Tibial nerve (tissue), 4 donors: ENCODE data around the gene DCAF4. TPM values are rescaled to one million over a fixed set of nuclear protein-coding genes. Genes with fewer than 3 reads are reported as not detected.
"Not testable (repeated sequence)": the region's sequence is repeated elsewhere in the genome, so short reads cannot be mapped to it uniquely, and the experiment has no call there.

Experiments used
- DNase-seq, 2 donors: peaks; one replicate each; pipeline ENCODE4 v3.0.0-alpha.2; 2019; ENCODE audit warnings: low spot score in 2 of 2
- H3K27ac ChIP-seq, 4 donors: fragments of 200-600 bp; sonication (generic) in 3 of 4; one replicate each; pipeline ENCODE4 v1.5.1; 2017 to 2019; ENCODE audit warnings: mild to moderate bottlenecking in 1 of 4
- H3K27me3 ChIP-seq, 2 donors: fragments of 200-600 bp; sonication (generic) in 1 of 2; one replicate each; pipeline versions ENCODE4 v1.5.1 to v1.6.0; 2017 to 2019
- H3K36me3 ChIP-seq, 3 donors: fragments of 200-600 bp; sonication (generic); one replicate each; pipeline ENCODE4 v1.5.1; 2018 to 2019
- H3K4me1 ChIP-seq, 4 donors: fragments of 200-600 bp; sonication (generic) in 3 of 4; one replicate each; pipeline ENCODE4 v1.5.1; 2017 to 2019
- H3K4me3 ChIP-seq, 4 donors: fragments of 200-600 bp; sonication (generic) in 3 of 4; one replicate each; pipeline ENCODE4 v1.5.1; 2017 to 2019; ENCODE audit warnings: mild to moderate bottlenecking in 1 of 4, moderate library complexity in 1 of 4
- H3K9me3 ChIP-seq, 4 donors: fragments of 200-600 bp; sonication (generic) in 3 of 4; one replicate each; pipeline ENCODE4 v1.5.1; 2017 to 2019
- EP300 ChIP-seq, 2 donors: sonication (generic); formaldehyde crosslinking; IDR thresholded peaks; one replicate each; pipeline ENCODE4 v1.6.1; 2017; ENCODE audit warnings: antibody characterized with exemption in 2 of 2, mild to moderate bottlenecking in 1 of 2
- POLR2A ChIP-seq, 2 donors: fragments of 450-650 bp; IDR thresholded peaks; one replicate each; pipeline ENCODE4 v1.6.1; 2017; ENCODE audit warnings: antibody characterized with exemption in 2 of 2, mild to moderate bottlenecking in 2 of 2, moderate library complexity in 2 of 2
- WGBS, 2 donors: methylation state at CpG; one replicate each; pipeline ENCODE4 v1.1.5; 2018; 5-methylcytosine and 5-hydroxymethylcytosine counted together
- total RNA-seq, 4 donors: library from RNA; depleted of rRNA; stranded (reverse); fragments of >200 nt; gene quantifications; one replicate each; pipeline ENCODE4 v1.1.0, GENCODE V29; 2016
- TF ChIP-seq, protein P1 (sequence below), 5 experiments: fragments of 200-600 bp in 3 of 5; fragments of 450-650 bp in 2 of 5; sonication (generic) in 3 of 5; IDR thresholded peaks; one replicate each; pipeline ENCODE4 v1.5.1; 2016 to 2019; ENCODE audit warnings: antibody characterized with exemption in 5 of 5, mild to moderate bottlenecking in 3 of 5, moderate library complexity in 2 of 5

The DCAF4 gene
- total RNA-seq, 4 donors from 2014 or later, result 6.6 to 84.1 (median 20.2) TPM

- no peak for TF ChIP-seq POLR2A (IDR thresholded peaks at IDR 0.05)
- TF ChIP-seq, protein P1, sequence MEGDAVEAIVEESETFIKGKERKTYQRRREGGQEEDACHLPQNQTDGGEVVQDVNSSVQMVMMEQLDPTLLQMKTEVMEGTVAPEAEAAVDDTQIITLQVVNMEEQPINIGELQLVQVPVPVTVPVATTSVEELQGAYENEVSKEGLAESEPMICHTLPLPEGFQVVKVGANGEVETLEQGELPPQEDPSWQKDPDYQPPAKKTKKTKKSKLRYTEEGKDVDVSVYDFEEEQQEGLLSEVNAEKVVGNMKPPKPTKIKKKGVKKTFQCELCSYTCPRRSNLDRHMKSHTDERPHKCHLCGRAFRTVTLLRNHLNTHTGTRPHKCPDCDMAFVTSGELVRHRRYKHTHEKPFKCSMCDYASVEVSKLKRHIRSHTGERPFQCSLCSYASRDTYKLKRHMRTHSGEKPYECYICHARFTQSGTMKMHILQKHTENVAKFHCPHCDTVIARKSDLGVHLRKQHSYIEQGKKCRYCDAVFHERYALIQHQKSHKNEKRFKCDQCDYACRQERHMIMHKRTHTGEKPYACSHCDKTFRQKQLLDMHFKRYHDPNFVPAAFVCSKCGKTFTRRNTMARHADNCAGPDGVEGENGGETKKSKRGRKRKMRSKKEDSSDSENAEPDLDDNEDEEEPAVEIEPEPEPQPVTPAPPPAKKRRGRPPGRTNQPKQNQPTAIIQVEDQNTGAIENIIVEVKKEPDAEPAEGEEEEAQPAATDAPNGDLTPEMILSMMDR (IDR thresholded peaks at IDR 0.05), result no peak
- no peak for TF ChIP-seq EP300 (IDR thresholded peaks at IDR 0.05)
- no peak overlapping the region for H3K27ac ChIP-seq
- H3K4me3 ChIP-seq, result no peak overlapping the region
- DNase-seq, result no peak
- H3K9me3 ChIP-seq, result no peaks in the 10 kb centered on the region
- WGBS, 2 donors, result 95 to 96% methylated on average over 14 to 15 of the region's 15 CpGs
- H3K4me1 ChIP-seq, result no peaks in the 10 kb centered on the region
- no peaks in the 10 kb centered on the region for H3K27me3 ChIP-seq
- peaks cover 0 to 85% (median 18%) of the 10 kb centered on the region in 3 donors for H3K36me3 ChIP-seq
Measured at GRCh38 chr14:72958548-72958947, 32.3 kb downstream of the DCAF4 start.

- WGBS, 2 donors, result 89 to 92% methylated on average over 4 of the region's 4 CpGs
- H3K27ac ChIP-seq, H3K27me3 ChIP-seq, DNase-seq, H3K4me1 ChIP-seq, H3K4me3 ChIP-seq, H3K9me3 ChIP-seq: not testable (repeated sequence)
- peaks cover 0 to 64% (median 16%) of the 10 kb centered on the region in 3 donors for H3K36me3 ChIP-seq
Measured at GRCh38 chr14:72961016-72961415, 34.8 kb downstream of the DCAF4 start.

GRCh38 chr14:72961579-72962335, 35.5 kb downstream of the DCAF4 start:
- no peak for DNase-seq
- Histone ChIP-seq H3K9me3 (no peaks in the 10 kb centered on the region), H3K27me3 (no peaks in the 10 kb centered on the region), H3K27ac (no peak overlapping the region), H3K4me3 (no peak overlapping the region), H3K4me1 (no peaks in the 10 kb centered on the region), H3K36me3 (peaks cover 0 to 63% (median 9%) of the 10 kb centered on the region in 3 donors)
- TF ChIP-seq EP300 (IDR thresholded peaks at IDR 0.05) (no peak), POLR2A (IDR thresholded peaks at IDR 0.05) (no peak)
- TF ChIP-seq, protein P1 (IDR thresholded peaks at IDR 0.05), result no peak
- 74 to 82% methylated on average over 10 of the region's 10 CpGs for WGBS, 2 donors

DNA sequence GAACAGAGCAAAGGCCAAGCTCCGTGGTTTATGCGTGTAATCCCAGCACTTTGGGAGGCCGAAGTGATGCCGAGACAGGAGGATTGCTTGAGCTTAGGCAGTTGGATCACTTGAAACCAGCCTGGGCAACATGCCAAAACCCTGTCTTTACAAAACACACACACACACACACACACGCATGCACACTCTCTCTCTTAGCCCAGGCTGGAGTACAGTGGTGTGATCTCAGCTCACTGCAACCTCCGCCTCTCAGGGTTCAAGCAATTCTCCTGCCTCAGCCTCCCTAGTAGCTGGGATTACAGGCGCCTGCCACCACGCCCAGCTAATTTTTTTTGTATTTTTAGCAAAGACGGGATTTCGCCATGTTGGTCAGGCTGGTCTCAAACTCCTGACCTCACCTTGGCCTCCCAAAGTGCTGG, 36.1 kb downstream of the DCAF4 start:
- H3K9me3 ChIP-seq, H3K27me3 ChIP-seq, H3K27ac ChIP-seq, DNase-seq, H3K4me1 ChIP-seq, H3K4me3 ChIP-seq: not testable (repeated sequence)
- 71% methylated on average over 10 of the region's 10 CpGs for WGBS, 2 donors
- H3K36me3 ChIP-seq, result peaks cover 0 to 63% (median 3%) of the 10 kb centered on the region in 3 donors

DNA sequence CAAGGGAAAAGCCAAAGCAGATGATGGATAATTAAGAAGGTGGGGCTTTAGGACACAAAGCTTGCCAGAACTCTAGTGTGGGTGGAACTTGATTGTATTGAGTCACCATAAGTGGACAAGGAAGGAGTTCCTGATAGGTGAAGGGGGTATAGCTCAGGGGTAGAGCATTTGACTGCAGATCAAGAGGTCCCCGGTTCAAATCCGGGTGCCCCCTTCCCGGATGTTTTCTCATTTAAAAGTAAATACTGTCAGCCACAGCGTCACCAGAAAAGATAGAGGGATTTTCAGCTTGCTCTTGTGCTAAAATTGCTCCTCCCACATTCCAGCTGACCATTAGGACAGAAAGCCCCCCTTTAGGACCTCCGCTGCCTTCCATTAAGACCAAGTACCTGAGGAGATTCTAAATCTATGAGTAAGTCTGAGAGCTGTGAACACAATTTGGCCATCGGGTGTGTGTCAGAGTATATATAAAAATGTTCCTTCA, 36.6 kb downstream of the DCAF4 start:
- Histone ChIP-seq H3K36me3 (peaks cover 0 to 63% (median 0%) of the 10 kb centered on the region in 3 donors), H3K4me1 (no peaks in the 10 kb centered on the region), H3K27ac (no peak overlapping the region), H3K9me3 (no peaks in the 10 kb centered on the region), H3K27me3 (no peaks in the 10 kb centered on the region), H3K4me3 (no peak overlapping the region)
- 57 to 67% methylated on average over 6 of the region's 6 CpGs for WGBS, 2 donors
- TF ChIP-seq POLR2A (IDR thresholded peaks at IDR 0.05) (no peak), EP300 (IDR thresholded peaks at IDR 0.05) (no peak)
- TF ChIP-seq, protein P1 (IDR thresholded peaks at IDR 0.05), result no peak
- no peak for DNase-seq

DNA sequence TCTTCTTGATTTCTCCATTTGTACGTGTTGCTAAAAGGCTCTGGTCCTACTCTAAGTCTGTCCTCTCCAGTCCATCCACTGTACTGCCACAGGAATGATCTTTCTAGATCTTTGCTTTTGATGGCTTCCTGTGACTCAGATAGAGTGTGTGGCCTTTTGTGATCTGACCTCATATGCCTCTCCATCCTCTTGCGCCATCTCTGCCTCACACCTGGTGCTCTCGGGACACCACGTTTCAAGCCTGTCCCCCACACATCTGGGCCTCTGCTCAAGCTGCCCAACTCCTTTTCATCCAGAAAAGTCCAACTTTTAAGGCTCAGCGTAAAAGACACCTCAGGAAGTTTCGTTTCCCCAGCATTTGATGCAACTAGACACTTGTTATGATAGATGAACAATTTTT, 39.0 kb downstream of the DCAF4 start:
- H3K4me1 ChIP-seq, result no peaks in the 10 kb centered on the region
- no peaks in the 10 kb centered on the region for H3K9me3 ChIP-seq
- 81 to 83% methylated on average over 6 of the region's 6 CpGs for WGBS, 2 donors
- TF ChIP-seq, protein P1 (IDR thresholded peaks at IDR 0.05), result no peak
- TF ChIP-seq POLR2A (IDR thresholded peaks at IDR 0.05) (no peak), EP300 (IDR thresholded peaks at IDR 0.05) (no peak)
- DNase-seq, result no peak
- H3K36me3 ChIP-seq, result peaks cover 0 to 63% (median 0%) of the 10 kb centered on the region in 3 donors
- no peaks in the 10 kb centered on the region for H3K27me3 ChIP-seq
- H3K27ac ChIP-seq, result no peak overlapping the region
- H3K4me3 ChIP-seq, result no peak overlapping the region
